SHP77 treated with DMSO at 0.1 percent for 48 hours (cell line): ENCODE results near the gene DEFB114.
"Not testable (repeated sequence)": the region's sequence is repeated elsewhere in the genome, so short reads cannot be mapped to it uniquely, and the experiment has no call there.

ENCODE experiments used
- DNase-seq: peaks from one replicate; lab custom pipeline; 2025; lab: John Stamatoyannopoulos, UW

Gene DEFB114, protein sequence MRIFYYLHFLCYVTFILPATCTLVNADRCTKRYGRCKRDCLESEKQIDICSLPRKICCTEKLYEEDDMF

DNA sequence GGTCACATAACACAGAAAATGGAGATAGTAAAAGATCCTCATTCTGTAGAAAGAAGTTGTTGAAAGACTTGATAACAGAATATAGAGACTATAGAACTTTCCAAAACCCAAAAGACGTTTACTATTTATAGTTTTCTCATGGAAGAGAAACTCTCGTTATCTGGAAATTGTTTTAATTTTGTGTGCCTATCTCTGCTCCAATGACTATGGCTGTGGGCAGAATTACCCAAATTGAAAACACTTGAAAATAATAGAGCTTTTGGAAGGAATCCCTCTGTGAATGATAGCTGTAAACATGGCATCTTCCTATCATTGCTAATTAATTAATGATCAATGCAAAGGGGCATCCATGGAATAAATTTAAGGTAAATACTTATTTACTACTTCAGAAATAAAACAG lies at the start of gene DEFB114:
Gene DEFB114 (minus strand): TSS at position 101 of the 400 bp plus-strand sequence. CDS start 59 bp downstream, at position 42.
- DNase-seq = no peak

DNA sequence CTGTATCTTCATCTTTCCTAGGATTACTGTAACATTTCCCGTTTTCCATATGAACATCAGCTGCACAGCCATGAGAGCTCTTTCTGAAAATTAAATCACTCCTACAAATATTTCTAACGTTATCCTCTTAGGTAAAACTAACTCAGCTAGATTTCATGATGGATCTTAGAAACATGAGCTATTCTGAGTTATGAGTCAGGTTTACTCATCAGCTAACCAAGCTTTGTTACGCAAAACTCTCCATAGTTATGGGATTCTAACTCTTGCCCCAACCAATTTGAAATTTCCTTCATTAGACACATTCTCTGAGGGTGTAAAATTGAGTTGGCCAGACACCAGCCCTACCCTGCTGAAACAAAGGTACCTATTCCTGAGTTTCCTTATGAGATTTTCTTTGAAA lies 43.9 kb upstream of the DEFB114 start:
- DNase-seq = no peak

DNA sequence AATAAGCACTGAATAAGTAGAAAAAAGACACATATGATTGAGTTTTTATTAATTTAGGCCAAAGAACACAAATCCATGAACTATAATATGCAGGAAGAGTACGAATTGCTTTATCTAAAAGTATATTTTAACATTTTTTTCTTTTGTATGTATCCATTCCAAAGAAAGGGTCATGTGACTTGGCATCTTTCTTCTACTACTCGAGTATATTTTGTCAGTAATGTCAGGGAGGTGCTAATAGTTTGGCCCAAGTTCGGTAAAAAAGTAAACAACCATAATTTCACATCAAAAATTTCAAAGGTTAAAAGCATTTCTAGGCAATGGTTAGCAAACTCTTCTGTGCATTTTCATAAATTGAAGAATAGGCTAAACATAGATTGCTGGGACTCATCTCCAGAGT lies 39.2 kb upstream of the DEFB114 start:
- no peak for DNase-seq

DNA sequence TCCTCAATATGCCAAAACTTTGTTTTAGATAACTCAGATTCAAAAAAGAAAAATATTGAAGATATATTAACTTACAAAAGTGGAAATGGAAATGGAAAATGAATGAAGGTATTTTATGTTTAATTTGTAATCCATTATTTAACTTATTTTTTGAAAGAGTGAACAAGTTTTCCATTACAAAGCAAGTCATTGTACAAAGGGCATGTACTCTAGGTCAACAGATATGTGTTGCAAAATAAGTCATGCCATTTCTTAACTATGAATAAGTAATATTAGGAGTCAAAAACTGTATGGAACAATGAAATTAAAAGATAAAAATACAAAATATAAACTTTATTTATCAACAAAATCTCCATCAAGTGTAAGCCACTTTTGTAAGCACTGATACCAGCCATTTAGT lies 31.3 kb upstream of the DEFB114 start:
- no peak for DNase-seq

DNA sequence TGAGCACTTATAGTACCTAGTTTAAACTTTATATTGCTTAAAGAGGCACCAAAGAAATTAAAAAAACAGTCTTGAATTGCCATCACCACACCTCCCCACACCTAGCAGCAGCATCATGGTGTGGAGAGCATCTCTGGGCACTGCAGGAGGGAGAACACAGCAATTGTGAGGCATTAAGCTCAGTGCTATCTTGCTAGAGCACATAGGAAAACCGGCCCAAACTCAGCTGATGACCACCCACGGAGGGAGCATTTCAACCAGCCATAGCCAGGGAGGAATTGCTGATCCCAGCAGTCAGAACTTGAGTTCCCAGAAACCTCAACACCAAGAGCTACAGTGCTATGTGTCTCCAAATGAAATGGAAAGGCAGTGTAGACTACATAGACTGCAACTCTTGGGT lies 24.9 kb upstream of the DEFB114 start:
- no peak for DNase-seq

DNA sequence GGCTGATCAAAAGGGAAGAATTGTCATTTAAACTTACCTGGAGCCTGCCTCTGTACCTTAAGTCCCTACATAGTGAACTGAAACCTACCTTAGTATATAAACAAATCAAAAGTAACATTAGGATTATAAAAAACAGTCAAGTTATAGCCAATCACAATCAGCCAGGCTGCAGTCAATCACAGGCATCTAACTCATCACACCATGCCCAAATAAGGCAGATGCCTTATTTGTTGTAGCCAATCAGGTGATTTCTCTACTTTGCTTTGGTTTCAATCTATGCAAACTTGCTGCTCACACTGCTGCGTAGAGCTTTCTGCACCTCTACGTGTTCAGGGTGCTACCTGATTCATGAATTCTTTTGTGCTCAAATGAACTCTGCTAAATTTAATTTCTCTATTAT lies 23.8 kb upstream of the DEFB114 start:
- no peak for DNase-seq

DNA sequence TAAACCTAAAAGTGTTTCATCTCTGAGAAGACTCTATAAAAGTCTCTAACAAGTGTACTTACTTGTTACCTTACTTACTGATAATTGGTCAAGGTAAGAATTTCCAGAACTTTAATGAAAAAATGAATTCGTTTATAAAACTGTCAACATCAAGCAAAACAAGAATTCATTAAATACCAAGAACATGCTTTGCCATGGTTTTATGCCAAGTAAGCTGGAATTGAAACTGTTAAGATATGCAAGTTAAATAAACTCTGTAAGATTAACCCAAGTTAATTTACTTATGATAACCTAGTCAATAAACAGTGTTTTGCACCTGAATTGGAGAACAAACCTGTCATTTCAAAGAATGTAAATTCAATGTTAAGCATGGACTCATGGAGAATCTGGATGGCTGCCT lies 22.6 kb upstream of the DEFB114 start:
- DNase-seq = no peak

DNA sequence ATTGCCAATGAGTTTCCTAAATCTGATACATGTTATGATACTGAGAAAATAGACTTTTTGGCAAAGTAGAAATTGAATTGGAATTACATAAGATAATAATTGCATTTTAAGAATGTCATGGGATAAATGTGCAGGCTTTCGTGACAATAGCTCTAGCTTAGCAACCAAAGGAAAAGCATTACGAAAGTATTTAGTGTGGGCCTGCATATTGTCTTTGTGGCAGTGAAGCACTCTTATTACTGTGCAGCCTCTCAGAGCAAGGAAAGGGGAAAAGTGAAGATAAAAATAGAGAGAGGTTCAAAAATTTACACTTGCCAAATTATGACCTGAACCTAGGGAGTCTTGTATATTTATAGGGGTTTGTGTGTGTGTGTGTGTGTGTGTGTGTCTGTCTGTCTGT lies 18.1 kb upstream of the DEFB114 start:
- DNase-seq = no peak

DNA sequence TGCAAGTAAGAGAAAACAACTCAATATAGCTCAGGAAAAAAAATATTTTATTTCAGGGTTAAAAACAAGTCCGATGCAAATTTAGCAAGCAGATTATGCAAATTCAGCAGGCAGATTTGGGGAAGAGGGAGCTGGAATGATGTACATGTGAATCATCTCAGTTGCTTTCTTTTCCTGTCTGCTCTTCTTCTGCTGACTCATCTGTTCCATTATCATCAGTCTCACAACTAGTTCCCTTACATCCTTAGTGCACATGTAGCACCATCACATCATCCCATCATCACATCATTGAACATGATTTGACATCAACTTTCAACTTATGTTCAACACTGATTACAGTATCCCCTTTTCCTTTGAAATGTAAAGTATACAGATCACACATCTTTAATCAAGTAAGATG lies 16.9 kb upstream of the DEFB114 start:
- DNase-seq = no peak

DNA sequence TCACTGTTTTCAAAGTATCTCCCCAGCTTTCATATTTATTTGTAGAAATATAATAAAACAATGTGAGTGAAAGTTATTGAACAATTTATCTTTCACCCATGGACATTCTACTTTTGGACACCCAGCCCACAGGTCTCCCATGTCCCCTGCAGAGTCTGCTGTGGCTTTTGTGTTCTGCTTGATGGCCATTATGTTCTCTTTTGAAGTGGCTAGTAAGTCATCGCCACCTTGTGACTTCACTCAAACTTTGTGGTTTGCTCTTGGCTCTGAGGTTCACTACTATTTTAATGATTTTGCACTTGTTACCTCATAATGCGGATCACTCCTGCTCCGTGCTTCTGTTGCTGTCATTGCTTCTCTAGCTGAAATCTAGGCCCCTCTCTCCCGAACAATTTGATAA lies 15.6 kb upstream of the DEFB114 start:
- DNase-seq = no peak

DNA sequence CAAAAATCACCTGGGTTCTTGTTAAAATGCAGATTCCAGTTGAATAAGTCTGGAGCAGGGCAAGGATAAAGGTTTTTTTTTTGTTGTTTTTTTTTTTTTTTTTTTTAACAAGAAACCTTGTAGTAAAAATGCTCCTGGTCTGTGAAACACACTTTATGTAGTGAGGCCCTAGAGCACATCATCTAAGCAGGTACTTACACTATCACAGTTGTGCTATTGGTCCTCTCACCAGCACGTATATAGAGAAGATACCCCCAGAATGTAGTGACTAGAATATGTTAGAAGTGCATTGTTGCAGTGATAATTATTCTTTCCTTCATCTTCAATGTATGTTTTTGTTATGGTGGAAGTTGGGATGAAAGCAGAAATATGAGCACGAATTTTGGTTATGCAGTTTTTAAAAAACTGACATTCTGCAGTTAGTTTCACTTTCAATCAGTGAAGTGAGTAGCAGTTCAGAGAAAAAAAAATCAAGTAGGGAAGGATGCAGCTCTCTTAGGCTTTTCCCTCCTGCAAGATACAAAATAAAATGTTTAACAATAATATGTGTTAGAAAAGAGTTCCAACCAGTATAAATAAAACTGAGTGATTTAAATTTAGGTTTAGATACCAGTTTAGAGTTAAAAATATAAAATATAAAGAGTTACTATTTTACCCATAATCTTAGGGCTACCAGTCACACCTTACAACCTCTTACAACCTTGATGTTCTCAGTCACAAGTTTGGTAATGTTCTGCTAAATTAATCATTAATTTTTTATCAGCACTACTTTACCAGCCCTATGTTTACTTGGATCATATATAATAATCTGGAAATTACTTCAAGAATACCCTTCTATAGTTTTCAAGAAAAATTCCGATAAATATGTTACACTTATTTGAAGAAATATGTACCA lies 14.6 kb upstream of the DEFB114 start:
- DNase-seq = no peak

DNA sequence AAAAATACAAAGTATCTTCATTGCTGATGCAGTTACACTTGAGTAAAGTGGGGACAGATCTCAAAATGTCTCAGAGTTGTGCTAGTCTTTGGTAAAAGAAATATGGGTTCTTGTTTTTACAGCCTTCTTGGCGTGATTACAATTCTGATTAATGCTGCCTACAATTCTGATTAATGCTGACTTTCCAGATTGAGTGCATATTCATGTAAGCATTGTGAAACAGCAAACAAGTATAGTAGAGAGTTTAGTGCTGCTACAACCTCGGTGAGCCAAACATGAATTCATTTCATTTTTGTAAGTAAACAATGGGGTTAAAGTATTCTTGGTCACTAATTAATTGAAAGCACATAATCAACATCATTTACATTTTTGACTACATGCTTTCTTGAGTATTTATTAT lies 5.6 kb upstream of the DEFB114 start, which contains the start of gene DEFB113:
Gene DEFB113 (minus strand): TSS at position 21 of the 400 bp plus-strand sequence. CDS start 0 bp downstream, at position 21.
- no peak for DNase-seq

DNA sequence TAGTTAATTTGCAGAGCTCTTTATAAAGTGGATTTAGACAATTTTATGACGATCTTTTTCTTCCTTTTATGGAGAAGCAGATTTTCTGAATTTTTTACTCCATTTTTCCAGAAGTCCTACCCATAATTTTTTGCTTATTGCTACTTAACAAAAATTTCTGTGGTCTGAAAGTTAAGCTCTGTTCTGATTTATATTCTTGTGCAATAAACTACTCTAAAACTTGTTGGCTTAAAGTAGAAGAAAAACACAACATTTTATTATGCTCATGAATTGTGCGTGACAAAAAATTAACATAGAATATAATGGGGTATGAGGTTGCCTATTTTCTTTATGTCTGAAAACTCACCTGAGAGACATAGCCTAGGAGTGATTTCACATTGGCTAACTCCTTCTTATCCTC lies 2.9 kb upstream of the DEFB114 start:
- no peak for DNase-seq

DNA sequence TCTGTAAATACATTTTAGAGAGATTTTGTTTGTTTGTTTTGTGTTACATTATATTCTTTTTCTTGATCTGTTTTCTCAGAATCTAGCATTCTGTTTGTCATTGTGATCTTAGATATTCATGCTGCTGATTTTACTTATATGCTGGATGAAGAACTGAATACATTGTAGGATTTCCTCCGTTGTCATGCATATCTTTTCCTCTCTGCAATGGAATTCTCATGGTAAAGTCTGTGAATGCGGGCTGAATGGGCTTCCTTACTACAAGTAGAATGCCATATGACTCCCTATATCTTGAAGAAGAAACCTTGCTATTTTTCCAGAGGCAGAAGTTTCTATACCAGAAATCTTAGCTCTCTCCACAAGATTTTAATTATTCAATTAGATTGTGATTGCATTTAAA lies 2.4 kb upstream of the DEFB114 start:
- no peak for DNase-seq

DNA sequence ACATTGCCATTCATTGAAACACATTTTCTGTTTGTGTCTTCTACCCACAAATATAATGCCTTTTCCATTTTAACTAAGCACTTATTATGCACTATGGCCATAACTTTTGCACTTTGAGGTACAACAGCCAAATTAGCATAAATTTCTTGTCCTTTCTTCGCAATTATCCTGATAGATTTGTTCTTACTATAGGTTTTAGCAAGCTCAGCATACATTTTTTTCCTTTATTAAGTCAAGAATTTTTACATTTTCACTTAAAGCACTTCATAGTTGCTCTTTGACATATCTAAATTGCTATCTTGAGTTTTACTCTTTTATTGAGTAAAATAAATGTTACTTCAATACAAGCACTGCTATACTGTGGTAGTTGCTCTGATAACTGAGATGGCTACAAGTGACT lies 5.8 kb downstream of the DEFB114 start:
- no peak for DNase-seq

DNA sequence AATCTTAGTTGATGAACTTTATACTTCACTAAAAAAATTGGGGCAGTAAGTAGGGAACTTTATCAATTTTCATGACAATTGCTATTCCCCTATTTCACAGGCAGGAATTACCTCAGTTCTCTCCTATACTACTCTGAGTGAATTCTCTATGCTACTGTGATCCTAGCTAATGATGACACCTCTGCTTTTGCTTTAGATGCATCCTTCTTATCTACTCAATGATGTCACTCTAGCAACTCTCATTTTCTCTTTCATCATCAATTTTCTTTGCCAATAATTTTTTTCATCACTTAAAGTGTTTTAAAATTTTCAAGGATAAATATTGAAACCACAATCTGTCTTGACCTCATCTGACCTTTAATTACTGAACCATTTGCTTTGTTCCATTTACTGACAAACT lies 8.1 kb downstream of the DEFB114 start:
- DNase-seq = no peak

DNA sequence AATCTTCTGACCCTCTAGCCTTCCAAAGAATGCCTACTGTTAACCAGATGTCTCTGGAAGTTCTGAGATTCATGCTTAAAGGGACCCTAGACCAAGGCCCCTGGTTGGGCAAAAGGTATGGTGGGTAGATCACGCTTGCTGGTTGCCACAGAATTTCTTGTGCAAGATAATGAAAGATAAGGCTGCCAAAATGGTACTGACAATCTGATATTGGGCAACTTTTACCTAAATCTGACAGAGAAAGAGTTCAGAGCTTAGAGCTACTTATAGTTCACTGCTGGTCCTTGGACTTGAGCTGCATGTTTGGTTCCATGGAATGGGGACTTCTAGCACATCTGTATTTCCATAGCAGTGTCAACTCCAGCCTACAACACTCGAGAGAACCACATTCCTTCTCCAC lies 12.0 kb downstream of the DEFB114 start:
- DNase-seq = no peak

DNA sequence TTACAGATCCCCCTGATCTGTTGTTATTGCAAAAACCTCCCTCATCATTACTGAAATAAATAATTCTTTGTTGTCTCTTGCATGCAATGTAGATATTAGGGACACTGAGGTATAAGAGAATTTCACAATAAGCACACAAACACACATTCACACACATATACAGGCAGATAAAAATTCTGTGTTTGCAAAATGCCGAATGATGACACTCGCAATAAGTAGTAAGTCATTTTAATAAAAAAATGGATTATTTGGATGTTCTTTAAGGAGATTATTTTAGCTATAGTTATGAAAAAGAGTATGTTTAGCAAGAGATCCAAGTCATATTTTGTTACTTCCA lies 13.6 kb downstream of the DEFB114 start:
- DNase-seq = no peak

DNA sequence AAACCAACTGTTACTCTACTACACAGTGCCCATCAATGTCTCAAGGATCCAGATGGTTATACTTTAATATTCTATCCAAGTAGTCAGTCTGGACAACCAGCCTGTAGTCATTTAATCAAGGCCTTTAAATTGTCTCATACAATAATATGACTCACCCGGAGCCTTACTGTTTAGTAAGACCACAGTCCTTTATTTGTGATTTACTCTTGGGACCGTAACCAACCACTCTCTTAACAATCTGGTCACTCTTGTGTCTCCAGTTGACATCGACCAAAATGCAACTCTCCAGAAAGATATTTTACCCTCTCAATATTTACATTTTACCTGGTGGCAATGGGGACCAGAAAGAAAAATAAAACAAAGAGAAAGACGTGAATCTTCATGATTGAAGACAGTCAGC lies 14.9 kb downstream of the DEFB114 start:
- no peak for DNase-seq

DNA sequence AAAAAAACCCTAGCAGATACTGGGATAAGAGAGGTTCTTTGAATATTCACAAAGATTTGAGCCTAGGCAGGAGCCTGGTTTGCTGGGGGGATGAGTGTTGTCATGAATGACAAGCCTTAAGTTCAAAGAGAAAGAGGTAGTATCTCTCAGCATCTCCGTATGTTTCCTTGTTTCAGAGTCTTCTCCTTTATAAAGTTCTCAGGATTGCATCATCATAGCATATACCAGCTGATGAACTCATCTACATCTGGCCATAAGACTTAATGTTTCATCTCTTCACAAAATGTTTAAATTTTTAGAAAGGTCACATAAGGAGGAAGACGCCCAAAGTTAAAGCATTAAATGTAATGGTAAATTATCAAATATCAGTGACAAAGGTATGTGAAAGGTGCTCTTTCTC lies 17.1 kb downstream of the DEFB114 start:
- no peak for DNase-seq

DNA sequence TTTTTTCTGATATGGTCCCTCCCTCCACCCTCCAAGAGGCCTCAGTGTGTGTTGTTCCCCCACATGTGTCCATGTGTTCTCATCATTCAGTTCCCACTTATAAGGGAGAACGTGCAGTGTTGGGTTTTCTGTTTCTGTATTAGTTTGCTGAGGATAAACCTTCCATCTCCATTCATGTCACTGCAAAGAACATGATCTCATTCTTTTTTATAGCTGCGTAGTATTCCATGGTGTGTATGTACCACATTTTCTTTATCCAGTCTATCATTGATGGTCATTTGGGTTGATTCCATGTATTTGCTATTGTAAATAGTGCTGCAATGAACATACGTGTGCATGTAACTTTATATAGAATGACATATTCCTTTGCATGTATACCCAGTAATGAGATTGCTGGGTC lies 19.9 kb downstream of the DEFB114 start:
- not testable (repeated sequence) for DNase-seq

DNA sequence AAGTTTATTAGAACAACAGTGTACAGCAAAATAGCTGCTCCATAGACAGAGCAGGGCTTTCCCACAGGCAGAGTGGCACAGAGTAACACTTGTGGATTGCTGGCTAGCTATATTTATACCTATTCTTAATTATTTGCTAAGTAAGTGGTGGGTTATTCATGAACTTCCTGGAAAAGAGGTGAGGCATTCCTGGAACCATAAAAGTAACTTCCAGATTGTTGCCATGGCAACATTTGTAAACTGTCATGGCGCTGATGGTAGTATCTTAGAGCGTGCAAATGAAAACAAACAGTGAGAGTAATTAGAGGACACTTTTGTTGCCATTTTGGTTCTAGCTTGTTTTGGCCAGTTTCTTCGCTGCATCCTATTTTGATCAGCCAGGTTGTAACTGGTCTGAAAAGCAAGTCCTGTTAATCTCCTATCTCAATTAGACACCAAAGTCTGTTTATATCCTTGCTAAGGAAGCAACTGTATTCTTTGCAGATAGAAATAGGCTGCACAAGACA lies 23.9 kb downstream of the DEFB114 start:
- no peak for DNase-seq

DNA sequence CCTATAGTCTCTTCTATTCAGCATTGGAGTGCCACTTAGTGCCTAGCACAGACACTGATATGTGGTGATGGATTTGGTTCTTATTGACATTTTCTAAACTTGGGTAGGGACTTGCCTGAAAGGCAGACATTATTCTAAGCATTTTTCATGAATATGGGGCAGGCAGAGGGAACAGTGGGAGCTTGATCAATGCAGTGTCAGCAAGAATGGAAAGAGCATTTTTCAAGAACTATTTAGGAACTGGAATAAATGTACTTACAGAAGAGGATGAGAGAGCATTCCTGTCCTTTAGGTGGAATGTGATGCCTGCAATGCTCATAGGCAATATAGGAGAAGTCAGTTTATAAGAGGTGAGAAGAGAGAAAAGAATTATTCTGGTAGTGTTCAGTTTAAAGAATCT lies 26.2 kb downstream of the DEFB114 start:
- no peak for DNase-seq

DNA sequence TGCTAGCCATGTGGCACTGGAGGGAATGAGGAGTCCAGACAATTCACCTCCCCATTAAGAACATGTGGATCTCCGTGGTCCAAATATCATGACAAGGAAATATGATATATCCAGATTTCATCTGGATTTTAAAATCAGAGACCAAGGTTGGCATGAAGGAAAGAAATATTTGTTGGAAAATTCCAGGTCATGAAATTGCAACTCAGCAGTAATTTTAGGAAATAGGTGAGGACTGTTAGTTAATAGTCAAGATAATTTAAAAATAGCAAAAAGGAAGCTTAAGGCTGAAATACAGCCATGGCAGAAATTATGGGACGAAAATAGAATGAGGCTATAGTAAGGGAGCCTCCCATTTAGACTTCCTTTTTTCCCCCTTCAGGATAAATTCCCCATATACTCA lies 26.9 kb downstream of the DEFB114 start:
- no peak for DNase-seq
